Measurements from ENCODE around the gene LIMK2.

DNA sequence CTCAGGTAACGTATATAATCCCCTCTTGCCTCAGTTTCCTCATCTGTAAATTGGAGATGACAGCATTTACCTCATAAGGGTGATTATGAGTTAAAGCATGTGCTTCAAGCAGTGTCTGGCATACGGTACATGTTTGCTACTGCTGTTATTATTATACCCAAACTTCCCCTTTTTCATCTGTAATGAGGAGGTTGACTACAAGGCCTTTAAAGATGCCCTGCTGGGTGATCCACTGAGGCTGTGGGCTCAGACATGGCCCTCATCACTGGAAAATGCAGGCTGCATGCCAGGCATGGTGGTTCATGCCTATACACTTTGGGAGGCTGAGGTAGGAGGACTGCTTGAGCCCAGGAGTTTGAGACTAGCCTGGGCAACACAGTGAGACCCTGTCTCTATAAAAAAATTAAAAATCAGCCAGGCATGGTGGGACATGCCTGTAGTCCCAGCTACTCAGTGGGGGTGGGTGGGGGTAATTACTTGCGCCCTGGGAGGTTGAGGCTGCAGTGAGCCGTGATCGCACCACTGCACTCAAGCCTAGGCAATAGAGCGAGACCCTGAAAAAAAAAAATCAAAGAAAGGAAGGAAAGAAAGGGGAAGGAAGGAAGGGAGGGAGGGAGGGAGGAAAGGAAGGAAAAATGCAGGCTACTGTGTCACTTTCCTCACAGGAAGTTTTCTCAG lies 75.9 kb downstream of the LIMK2 start:
- TF ChIP-seq POLR2AphosphoS5 (IDR thresholded peaks at IDR 0.05) (no peak), SMC3 (conservative IDR thresholded peaks at IDR 0.05; ENCODE audit: poor library complexity) (no peak), EZH2 (IDR thresholded peaks at IDR 0.05; ENCODE audit: borderline replicate concordance, insufficient read depth, low read length, poor library complexity, severe bottlenecking) (no peak), EP300 (conservative IDR thresholded peaks at IDR 0.05; ENCODE audit: poor library complexity, severe bottlenecking) (no peak), RAD21 (conservative IDR thresholded peaks at IDR 0.05) (no peak)
- TF ChIP-seq, protein P1, sequence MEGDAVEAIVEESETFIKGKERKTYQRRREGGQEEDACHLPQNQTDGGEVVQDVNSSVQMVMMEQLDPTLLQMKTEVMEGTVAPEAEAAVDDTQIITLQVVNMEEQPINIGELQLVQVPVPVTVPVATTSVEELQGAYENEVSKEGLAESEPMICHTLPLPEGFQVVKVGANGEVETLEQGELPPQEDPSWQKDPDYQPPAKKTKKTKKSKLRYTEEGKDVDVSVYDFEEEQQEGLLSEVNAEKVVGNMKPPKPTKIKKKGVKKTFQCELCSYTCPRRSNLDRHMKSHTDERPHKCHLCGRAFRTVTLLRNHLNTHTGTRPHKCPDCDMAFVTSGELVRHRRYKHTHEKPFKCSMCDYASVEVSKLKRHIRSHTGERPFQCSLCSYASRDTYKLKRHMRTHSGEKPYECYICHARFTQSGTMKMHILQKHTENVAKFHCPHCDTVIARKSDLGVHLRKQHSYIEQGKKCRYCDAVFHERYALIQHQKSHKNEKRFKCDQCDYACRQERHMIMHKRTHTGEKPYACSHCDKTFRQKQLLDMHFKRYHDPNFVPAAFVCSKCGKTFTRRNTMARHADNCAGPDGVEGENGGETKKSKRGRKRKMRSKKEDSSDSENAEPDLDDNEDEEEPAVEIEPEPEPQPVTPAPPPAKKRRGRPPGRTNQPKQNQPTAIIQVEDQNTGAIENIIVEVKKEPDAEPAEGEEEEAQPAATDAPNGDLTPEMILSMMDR (IDR thresholded peaks at IDR 0.05; ENCODE audit: poor library complexity, severe bottlenecking): no peak
- TF ChIP-seq, protein P2, sequence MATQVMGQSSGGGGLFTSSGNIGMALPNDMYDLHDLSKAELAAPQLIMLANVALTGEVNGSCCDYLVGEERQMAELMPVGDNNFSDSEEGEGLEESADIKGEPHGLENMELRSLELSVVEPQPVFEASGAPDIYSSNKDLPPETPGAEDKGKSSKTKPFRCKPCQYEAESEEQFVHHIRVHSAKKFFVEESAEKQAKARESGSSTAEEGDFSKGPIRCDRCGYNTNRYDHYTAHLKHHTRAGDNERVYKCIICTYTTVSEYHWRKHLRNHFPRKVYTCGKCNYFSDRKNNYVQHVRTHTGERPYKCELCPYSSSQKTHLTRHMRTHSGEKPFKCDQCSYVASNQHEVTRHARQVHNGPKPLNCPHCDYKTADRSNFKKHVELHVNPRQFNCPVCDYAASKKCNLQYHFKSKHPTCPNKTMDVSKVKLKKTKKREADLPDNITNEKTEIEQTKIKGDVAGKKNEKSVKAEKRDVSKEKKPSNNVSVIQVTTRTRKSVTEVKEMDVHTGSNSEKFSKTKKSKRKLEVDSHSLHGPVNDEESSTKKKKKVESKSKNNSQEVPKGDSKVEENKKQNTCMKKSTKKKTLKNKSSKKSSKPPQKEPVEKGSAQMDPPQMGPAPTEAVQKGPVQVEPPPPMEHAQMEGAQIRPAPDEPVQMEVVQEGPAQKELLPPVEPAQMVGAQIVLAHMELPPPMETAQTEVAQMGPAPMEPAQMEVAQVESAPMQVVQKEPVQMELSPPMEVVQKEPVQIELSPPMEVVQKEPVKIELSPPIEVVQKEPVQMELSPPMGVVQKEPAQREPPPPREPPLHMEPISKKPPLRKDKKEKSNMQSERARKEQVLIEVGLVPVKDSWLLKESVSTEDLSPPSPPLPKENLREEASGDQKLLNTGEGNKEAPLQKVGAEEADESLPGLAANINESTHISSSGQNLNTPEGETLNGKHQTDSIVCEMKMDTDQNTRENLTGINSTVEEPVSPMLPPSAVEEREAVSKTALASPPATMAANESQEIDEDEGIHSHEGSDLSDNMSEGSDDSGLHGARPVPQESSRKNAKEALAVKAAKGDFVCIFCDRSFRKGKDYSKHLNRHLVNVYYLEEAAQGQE (IDR thresholded peaks at IDR 0.05; ENCODE audit: borderline replicate concordance): no peak

Measured in neural cell (in vitro differentiated cells).